NCI-H1105 (cell line): ENCODE results near the gene FGD3.
"Not testable (repeated sequence)": the region's sequence is repeated elsewhere in the genome, so short reads cannot be mapped to it uniquely, and the experiment has no call there.

Experiments
- DNase-seq: peaks from one replicate; lab custom pipeline; 2025; lab: John Stamatoyannopoulos, UW

FGD3 gene

DNA sequence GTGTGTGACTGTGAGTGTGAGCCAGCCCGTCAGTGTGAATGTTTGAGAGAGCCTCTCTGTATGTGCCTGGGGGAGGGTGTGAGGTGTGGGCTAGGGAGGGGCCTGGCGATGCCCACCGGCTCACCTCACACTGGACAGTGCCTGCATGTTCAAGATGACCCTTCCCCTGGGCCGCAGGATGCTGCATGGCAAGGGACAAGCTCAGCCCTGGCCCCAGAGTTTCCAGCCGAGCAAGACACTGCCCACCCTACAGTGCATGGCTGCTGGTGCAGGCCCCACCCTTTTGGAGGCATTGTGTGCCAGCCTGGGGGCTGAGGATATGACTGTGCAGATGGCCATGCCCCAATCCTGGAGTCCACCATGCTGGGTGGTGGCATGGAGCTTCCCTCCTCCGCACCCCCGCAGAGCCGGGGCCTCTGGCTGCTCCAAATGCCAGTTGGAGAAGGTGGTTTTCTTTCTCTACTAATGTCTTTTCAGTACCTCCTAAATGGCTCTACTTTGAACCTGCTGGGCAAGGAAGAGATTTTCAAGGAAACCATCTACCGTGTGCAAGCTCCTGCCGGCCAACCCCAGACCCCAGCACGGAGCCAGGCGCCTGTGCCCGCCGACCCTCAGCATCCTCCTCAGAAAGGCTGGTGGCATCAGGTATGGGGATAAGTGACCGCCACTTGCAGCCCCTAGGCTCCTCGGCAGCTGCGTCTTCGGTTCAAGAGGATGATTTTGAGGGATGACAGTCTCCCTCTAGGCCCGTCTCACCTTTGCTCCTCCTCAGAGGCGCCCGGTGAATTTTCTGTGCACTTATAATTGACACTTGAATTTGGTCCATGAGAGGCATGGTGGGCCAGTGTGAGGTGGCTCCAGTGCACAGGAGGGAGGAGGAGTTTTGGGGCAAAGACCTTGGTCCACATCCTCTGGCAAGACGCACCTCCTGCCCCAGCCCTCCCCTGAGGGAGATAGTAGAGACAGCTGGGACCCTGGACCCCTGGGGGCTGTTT, 27.7 kb downstream of the FGD3 start:
- no peak for DNase-seq

DNA sequence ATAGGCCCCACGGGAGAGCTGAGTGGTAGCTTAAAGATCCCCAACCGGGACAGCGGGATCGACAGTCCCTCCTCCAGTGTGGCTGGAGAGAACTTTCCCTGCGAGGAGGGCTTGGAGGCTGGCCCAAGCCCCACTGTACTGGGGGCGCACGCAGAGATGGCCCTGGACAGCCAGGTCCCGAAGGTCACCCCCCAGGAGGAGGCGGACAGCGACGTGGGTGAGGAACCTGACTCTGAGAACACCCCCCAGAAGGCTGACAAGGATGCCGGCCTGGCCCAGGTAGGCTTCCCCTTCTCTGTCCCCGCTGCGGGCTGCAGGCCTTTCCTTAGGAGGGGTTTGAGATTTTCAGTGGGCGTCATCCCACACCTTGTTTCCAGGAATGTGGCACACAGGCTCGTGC, 29.1 kb downstream of the FGD3 start:
- DNase-seq: no peak

DNA sequence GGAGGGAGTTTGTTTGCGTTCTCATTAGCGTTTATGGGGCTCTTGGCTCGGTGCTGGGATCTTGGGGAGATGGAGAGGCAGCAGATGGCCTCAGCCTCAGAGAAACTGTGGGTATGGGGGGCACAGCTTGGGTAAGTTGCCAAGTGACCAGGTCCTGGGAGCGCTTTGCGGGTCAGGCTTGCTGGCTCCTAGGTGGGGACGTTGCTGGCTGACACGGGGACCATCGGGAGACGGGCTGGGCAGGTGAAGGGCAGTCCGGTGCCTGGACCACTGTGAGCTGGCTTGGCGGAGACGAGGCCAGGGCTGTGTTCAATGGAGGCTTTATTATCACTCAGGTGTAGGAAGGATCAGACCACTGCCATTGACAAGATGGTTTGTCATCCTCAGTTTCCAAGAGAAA, 30.0 kb downstream of the FGD3 start:
- no peak for DNase-seq

DNA sequence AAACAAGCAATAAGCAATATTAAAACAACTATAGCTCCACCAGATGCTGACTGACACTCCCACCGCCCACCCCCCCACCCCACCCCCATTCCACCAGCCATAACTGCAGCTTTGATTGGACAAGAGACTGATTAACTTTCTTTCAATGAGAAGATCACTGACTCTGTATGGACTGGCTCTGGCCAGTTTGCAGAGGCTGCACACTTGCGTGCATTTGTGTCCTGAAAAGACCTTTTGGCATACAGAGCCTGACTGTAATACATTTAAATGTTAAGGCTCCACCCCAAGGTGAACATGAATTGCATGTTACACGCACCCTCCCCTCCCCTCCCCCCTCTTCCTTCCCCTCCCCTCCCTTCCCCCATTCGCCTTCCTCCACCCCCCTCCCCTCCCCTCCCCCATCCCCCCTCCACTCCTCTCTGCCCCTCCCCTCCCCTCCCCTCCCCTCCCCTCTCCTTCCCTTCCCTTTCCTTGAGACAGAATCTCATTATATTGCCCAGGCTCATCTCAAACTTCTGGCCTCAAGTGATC, 31.1 kb downstream of the FGD3 start:
- no peak for DNase-seq

DNA sequence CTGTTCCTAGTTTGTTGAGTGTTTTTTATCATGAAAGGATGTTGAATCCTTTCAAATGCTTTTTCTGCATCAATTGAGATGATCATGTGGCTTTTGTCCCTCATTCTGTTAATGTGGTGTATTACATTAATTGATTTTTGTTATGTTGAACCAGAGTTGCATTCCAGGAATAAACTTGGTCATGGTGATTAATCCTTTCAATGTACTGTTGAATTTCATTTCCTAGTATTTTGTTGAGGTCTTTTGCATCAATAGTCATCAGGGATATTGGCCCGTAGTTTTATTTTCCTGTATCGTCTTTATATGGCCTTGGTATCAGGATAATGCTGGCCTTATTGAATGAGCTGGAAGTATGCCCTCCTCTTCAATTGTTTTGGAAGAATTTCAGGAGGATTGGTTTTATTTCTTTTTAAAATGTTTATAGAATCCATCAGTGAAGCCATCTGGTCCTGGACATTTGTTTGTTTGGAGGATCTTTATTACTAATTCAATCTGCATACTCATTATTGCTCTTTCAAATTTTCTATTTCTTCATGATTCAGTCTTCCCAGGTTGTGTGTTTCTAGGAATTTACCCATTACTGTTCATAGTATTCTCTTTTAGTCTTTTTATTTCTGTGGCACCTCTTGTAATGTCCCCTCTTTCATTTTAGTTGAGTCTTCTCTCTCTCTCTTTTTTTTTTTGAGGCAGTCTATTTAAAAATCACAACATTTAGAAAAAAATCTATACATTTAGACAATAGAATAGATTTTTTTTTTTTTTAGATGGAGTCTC, 32.1 kb downstream of the FGD3 start:
- DNase-seq: no peak

DNA sequence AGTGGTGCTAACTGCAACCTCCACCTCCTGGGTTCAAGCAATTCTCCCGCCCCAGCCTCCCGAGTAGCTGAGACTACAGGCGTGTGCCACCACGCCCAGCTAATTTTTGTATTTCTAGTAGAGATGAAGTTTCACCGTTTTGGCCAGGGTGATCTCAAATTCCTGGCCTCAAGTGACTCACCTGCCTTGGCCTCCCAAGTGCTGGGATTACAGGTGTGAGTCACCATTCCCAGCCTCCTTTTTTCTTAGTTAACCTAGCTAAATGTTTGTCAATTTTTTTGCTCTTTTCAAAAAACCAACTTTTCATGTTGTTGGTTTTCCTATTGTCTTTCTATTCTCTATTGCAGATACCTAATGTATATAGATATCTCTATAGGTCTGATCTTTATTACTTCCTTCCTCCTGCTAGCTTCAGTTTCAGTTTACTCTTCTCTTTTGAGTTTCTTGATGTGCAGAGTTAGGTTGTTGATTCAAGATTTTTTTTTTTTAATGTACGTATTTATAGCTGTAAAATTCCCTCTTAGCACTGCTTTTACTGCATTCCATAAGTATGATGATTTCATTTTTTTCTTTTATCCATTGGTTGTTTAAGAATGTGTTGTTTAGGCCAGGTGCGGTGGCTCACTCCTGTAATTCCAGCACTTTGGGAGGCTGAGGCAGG, 32.9 kb downstream of the FGD3 start:
- DNase-seq: no peak

DNA sequence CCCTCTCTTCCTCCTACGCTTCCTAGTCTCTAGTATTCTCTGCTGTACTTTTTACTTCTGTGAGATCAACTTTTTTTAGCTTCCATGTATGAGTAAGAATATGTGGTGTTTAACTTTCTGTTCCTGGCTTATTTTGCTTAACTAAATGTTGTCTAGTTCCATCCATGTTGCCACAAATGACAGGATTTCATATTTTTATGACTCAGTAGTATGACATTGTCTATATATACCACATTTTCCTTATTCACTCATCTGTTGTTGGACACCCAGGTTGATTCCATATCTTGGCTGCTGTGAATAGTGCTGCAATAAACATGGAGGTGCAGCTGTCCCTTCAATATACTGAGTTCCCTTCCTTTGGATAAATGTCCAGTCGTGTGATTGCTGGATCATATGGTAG, 34.8 kb downstream of the FGD3 start:
- DNase-seq: no peak

DNA sequence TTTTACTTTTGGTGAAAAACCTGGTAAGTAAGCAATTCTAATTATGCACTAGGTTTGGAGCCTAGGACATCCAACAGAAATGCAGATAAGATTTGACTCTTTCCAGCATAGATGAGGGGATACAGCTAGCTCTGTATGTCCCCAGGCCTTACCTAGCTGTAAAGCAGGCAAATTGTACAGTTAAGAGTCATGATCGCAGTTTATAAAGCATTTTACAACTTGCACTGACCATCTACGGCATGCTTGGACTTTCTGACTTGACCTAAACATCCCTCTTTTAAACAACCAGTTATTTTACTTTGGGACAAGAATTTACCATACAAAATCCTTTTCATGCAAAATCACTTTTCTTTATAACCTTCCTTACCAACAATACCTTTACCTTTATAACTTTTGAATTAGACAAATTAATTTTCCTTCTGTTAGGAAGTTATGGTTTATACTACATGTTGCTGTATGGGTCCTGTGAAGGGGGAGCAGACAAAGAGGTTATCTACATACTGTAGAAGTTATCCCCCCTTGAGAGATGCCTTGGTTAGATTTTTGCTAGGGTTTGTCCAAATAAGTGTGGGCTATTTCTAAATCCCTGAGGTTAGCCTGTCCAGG, 36.8 kb downstream of the FGD3 start:
- no peak for DNase-seq

DNA sequence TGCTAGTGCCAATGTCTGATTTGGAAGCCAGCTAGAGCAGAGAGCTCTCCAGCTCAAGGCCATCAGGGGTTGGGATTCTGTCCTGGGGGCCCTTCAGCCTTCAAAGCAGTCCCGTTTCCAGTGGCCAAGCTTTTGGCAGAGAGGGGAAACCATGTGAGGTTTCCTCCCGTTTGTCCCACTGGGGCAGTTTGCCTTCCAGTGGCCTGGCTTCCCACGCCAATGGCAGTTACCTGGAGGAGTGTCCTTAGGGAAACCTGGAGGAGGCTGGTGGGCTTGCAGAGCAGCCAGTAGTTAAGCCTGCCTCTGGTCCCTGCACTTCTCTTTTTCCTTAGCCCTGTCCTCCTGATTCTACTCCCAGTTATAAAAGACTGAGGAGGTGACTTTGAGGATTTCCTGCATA, 37.7 kb downstream of the FGD3 start:
- no peak for DNase-seq

DNA sequence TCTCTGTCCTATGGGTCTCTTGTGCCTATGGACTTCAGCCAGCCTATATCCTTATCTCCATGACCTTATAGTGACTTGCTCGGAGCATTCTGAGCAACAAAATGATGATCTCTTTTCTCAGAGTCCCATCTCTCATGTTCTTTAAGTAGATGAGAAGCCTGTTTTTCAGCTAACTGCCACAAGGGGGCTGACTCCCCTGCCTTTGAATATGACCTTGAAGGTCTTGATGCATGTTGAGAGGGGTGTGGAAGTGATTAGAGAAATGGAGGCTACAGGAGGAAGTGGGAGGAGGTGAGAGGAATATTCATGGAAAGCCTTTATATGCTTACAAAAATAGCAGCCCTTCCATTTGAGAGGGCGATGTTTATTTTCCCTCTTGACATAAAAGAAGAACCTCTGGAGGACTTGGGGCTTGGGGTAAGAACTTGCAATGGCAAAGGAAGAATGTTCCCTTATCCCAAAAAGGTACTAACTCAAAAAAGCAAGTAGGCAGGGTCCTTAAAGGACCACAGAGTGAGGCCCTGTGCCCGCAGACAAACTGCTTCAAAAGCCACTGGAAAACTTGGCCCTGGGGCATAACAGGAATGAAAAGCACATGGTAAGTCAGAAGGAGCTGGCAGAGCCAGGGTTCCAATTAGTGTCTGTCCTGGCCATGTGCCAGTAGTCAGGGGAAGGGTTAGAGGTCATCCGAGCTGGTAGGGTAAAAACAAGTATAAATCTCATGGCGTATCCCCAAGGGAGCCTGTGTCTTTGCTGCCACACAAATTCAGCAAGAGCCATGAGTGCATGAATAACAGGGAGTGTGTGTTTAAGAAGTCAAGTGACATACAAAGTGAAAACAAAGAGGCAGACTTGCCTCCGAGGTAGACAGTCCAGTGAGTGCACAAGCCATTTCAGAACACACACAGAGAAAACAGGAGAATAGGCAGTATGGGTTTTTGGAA, 39.1 kb downstream of the FGD3 start:
- no peak for DNase-seq

DNA sequence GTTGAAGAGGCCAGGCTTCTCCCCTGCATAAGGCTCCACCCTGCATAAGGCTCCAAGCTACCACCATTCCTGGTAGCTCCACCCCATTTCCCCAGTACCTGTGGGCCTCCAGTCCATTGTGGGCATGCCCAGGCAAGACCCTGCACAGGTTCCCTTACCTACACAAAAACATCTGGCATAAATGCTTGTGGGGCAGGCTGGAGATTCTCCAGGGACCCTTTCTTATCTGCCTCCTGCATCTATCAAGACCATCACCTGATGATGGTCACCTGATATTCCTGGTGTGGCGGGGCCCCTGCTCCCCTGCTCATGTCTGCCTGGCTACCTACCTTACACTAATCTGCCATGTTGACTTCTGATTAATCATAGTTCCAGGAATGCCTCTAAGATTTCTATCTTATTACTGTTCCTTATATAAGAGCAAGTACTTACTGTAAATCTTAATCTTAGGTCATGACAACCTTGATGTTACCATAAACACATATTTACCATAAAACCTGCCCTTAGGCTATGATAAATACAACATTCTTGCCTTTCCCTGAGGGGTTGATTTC, 41.0 kb downstream of the FGD3 start:
- DNase-seq: peak; percentile 10

DNA sequence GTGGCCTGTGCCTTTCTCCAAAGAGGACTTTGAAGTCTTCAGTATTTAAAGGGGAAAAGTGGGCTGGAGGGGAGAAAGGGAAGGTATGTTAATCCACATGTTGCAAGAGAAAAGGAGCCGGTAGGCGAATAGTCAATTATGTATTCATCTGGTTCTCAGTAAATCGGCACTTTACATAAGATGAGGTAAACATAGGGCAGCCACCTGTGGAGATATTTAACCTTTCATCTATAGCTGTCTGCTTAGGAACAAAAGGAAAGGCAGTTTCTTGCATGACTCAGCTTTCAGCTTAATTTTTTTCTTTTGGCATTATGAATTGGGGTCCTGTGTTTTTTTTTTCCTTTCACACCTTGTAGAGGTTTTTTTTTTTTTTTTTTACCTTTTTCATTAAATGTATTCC, 42.2 kb downstream of the FGD3 start:
- DNase-seq: no peak

DNA sequence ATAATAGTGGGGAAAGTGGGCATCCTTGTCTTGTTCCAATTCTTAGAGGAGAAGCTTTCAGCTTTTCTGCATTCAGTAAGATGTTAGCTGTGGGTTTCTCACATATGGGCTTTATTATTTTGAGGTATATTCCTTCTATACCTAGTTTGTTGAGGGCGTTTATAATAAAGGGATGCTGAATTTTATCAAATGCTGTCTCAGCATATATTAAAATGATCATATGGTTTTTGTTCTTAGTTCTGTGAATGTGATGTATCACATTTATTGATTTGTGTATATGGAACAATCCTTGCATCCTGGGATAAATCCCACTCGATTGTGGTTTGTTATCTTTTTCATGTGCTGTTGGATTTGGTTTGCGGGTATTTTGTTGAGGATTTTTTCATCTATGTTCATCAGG, 43.1 kb downstream of the FGD3 start:
- DNase-seq: no peak

DNA sequence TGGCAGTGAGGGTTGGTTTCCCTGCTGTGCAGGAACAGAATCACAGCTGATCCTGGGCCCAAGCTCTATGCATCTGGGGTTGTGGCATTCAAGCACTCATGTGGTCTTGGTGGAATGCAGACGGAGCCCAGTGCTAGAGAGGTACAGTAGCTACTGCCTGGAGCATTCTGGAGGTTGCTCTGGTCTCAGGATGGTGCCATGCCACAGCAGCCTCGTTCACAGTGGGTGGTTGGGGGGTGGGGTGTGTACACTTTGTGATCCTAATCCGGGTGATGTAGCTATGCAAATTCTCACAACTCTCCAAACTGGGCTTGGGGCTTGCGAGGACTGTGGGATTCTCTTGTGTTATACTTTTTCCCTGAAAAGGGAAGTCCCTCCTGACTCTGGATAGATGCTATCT, 45.2 kb downstream of the FGD3 start:
- DNase-seq: no peak

DNA sequence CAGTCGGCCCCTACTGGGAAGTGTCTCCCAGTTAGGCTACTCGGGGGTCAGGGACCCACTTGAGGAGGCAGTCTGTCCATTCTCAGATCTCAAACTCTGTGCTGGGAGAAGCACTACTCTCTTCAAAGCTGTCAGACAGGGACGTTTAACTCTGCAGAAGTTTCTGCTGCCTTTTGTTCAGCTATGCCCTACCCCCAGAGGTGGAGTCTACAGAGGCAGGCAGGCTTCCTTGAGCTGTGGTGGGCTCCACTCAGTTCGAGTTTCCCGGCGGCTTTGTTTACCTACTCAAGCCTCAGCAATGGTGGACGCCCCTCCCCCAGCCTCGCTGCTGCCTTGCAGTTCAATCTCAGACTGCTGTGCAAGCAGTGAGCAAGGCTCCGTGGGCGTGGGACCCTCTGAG, 51.5 kb downstream of the FGD3 start:
- DNase-seq: not testable (repeated sequence)

DNA sequence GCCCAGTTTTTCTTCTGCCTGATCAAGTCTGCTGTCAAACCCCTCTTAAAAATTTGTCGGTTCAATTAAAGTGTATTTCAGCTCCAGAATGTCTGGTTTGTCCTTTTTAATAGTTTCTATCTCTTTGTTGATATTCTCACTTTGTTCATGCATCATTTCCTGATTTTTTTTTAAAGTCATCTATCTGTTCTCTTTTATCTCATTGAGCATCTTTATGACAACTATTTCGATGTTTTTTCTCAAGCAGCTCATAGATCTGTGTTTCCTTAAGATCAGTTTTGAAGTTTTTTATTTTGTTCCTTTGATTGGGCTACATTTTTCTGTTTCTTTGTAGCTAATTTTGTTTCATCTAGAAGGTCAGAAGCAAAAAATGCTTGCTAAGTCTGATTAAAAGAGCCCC, 53.7 kb downstream of the FGD3 start:
- DNase-seq: no peak

DNA sequence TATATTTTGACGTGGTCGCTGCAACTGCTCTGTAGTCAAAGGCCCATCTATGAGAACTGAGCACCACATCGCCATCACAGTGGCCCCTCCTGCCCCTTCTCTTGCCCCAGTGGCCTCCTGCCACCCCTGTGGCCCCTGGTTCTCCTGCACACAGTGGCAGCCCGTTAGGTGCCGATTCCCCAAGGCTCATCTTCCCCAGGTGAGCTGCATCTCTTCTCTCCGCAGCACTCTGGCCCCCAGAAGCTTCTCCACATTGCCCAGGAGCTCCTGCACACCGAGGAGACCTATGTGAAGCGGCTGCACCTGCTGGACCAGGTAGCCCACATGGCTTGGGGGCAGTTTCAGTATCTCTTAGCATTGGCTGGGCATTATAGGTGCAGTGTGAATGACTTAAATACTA, 55.4 kb downstream of the FGD3 start:
- no peak for DNase-seq

DNA sequence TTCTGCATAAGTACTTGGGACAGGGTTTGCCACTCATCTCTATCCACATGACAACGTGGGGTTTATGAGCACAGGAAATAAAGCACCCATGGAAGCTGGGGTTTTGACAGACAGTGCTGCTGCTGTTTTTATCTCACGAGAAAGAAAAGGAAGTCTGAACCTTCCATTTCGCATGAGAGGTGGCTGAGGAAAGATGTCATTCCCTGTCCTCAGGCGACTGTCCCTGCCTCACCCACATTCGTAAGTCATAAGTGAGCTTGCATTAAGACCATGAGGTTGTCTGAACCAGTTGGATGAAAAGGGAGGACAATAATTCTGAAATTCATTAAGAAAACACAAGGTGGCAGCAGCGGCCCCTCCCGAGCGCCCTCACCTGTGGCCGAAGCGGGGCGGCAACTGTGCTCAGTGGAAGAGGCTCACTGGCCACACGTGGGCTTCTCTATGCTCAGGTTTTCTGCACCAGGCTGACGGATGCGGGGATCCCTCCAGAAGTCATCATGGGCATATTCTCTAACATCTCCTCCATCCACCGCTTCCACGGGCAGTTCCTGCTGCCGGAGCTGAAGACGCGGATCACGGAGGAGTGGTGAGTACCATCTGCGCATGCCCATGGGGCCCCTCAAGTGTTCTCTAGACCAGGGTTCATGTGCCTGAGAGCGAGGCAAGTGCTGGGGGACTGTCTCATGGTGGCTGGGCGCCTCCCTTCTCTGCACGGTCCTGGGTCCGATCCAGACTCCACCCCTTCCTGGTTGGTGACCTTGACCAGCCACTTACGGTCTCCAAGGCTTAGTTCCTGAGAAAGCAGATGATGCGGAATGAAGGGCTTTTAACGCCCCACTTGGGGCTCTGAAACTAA, 56.5 kb downstream of the FGD3 start:
- DNase-seq: no peak

DNA sequence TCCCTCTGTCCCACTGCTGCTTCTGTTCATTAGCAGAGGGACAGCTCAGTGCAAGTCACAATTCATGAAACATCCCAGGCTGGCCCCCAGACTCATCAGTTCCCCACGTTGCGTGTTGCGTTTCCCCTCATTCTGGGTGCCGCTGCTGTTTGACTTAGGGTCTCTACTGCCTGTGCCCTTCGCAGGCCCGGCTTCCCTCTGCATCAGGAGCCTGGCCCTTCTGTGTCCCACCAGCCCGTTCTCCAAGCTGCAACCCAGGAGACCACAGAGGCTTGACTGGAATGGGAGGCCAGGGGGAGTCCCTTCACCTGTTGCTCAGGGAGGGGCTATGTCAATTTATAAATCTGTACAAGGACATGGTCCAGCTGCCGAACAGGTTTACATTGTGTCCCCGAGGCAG, 57.2 kb downstream of the FGD3 start:
- no peak for DNase-seq

DNA sequence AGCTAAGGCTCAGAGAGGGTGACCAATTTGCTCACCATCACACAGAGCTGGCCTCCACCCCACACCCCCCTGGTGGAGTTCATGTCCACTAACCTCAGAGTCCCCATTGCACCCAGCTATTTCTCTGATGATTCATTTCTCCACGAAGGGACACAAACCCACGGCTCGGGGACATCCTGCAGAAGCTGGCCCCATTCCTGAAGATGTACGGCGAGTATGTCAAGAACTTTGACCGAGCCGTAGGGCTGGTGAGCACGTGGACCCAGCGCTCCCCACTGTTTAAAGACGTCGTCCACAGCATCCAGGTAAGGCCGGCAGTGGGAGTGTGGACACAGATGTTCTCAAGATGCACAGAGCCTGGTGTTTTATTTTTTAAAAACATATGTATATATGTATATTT, 58.6 kb downstream of the FGD3 start:
- no peak for DNase-seq
